ENCODE results near the gene IQCN.

DNA sequence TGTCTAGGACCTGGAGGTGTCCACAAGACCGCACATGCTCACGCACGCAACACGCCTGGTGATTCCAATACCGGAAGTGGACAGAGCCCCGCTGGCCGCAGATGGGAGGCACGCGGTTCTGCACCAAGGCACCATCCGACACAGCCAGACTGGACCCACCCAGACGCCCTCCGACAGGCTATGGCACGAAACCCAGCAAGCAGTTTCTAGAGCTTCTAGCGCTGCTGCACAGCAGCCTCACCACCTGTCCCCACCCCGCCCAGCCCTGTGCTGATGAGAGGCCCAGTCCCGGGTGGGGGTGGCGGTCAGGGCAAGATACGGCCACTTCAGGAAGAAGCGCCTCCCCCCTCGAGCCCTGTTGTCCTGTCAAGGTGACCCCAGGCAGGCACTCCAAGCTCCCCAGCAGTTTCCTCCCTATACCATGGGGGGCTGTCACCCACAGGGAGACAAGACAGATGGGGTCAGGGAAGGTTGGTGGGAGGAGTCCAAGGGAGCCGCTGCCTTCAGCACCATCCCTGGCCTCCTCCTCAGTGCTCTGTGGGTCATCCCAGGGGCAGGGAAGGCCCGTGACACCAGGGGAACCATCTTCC is 37.3 kb upstream of the IQCN start:
- TF ChIP-seq, protein P1, sequence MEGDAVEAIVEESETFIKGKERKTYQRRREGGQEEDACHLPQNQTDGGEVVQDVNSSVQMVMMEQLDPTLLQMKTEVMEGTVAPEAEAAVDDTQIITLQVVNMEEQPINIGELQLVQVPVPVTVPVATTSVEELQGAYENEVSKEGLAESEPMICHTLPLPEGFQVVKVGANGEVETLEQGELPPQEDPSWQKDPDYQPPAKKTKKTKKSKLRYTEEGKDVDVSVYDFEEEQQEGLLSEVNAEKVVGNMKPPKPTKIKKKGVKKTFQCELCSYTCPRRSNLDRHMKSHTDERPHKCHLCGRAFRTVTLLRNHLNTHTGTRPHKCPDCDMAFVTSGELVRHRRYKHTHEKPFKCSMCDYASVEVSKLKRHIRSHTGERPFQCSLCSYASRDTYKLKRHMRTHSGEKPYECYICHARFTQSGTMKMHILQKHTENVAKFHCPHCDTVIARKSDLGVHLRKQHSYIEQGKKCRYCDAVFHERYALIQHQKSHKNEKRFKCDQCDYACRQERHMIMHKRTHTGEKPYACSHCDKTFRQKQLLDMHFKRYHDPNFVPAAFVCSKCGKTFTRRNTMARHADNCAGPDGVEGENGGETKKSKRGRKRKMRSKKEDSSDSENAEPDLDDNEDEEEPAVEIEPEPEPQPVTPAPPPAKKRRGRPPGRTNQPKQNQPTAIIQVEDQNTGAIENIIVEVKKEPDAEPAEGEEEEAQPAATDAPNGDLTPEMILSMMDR (conservative IDR thresholded peaks at IDR 0.05; ENCODE audit: low read depth in 2 of 2) = no peak
- TF ChIP-seq POLR2AphosphoS5 (IDR thresholded peaks at IDR 0.05; ENCODE audit: low read depth) (no peak), EZH2phosphoT487 (IDR thresholded peaks at IDR 0.05; ENCODE audit: unreplicated experiment) (no peak), CREB1 (CRISPR knock-in tag; IDR thresholded peaks at IDR 0.05; ENCODE audit: low read depth) (no peak), ZNF114 (CRISPR knock-in tag; IDR thresholded peaks at IDR 0.05) (no peak), EZH2 (IDR thresholded peaks at IDR 0.05; ENCODE audit: low read depth, unreplicated experiment) (no peak), JUNB (IDR thresholded peaks at IDR 0.05; ENCODE audit: unreplicated experiment) (no peak), ZNF331 (CRISPR knock-in tag; IDR thresholded peaks at IDR 0.05; ENCODE audit: low read depth) (no peak), STAT1 (IDR thresholded peaks at IDR 0.05; ENCODE audit: unreplicated experiment) (no peak), NANOG (IDR thresholded peaks at IDR 0.05; ENCODE audit: borderline replicate concordance) (no peak)
- TF ChIP-seq, protein P2, sequence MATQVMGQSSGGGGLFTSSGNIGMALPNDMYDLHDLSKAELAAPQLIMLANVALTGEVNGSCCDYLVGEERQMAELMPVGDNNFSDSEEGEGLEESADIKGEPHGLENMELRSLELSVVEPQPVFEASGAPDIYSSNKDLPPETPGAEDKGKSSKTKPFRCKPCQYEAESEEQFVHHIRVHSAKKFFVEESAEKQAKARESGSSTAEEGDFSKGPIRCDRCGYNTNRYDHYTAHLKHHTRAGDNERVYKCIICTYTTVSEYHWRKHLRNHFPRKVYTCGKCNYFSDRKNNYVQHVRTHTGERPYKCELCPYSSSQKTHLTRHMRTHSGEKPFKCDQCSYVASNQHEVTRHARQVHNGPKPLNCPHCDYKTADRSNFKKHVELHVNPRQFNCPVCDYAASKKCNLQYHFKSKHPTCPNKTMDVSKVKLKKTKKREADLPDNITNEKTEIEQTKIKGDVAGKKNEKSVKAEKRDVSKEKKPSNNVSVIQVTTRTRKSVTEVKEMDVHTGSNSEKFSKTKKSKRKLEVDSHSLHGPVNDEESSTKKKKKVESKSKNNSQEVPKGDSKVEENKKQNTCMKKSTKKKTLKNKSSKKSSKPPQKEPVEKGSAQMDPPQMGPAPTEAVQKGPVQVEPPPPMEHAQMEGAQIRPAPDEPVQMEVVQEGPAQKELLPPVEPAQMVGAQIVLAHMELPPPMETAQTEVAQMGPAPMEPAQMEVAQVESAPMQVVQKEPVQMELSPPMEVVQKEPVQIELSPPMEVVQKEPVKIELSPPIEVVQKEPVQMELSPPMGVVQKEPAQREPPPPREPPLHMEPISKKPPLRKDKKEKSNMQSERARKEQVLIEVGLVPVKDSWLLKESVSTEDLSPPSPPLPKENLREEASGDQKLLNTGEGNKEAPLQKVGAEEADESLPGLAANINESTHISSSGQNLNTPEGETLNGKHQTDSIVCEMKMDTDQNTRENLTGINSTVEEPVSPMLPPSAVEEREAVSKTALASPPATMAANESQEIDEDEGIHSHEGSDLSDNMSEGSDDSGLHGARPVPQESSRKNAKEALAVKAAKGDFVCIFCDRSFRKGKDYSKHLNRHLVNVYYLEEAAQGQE (IDR thresholded peaks at IDR 0.05; ENCODE audit: unreplicated experiment) = no peak
- TF ChIP-seq, protein P3, sequence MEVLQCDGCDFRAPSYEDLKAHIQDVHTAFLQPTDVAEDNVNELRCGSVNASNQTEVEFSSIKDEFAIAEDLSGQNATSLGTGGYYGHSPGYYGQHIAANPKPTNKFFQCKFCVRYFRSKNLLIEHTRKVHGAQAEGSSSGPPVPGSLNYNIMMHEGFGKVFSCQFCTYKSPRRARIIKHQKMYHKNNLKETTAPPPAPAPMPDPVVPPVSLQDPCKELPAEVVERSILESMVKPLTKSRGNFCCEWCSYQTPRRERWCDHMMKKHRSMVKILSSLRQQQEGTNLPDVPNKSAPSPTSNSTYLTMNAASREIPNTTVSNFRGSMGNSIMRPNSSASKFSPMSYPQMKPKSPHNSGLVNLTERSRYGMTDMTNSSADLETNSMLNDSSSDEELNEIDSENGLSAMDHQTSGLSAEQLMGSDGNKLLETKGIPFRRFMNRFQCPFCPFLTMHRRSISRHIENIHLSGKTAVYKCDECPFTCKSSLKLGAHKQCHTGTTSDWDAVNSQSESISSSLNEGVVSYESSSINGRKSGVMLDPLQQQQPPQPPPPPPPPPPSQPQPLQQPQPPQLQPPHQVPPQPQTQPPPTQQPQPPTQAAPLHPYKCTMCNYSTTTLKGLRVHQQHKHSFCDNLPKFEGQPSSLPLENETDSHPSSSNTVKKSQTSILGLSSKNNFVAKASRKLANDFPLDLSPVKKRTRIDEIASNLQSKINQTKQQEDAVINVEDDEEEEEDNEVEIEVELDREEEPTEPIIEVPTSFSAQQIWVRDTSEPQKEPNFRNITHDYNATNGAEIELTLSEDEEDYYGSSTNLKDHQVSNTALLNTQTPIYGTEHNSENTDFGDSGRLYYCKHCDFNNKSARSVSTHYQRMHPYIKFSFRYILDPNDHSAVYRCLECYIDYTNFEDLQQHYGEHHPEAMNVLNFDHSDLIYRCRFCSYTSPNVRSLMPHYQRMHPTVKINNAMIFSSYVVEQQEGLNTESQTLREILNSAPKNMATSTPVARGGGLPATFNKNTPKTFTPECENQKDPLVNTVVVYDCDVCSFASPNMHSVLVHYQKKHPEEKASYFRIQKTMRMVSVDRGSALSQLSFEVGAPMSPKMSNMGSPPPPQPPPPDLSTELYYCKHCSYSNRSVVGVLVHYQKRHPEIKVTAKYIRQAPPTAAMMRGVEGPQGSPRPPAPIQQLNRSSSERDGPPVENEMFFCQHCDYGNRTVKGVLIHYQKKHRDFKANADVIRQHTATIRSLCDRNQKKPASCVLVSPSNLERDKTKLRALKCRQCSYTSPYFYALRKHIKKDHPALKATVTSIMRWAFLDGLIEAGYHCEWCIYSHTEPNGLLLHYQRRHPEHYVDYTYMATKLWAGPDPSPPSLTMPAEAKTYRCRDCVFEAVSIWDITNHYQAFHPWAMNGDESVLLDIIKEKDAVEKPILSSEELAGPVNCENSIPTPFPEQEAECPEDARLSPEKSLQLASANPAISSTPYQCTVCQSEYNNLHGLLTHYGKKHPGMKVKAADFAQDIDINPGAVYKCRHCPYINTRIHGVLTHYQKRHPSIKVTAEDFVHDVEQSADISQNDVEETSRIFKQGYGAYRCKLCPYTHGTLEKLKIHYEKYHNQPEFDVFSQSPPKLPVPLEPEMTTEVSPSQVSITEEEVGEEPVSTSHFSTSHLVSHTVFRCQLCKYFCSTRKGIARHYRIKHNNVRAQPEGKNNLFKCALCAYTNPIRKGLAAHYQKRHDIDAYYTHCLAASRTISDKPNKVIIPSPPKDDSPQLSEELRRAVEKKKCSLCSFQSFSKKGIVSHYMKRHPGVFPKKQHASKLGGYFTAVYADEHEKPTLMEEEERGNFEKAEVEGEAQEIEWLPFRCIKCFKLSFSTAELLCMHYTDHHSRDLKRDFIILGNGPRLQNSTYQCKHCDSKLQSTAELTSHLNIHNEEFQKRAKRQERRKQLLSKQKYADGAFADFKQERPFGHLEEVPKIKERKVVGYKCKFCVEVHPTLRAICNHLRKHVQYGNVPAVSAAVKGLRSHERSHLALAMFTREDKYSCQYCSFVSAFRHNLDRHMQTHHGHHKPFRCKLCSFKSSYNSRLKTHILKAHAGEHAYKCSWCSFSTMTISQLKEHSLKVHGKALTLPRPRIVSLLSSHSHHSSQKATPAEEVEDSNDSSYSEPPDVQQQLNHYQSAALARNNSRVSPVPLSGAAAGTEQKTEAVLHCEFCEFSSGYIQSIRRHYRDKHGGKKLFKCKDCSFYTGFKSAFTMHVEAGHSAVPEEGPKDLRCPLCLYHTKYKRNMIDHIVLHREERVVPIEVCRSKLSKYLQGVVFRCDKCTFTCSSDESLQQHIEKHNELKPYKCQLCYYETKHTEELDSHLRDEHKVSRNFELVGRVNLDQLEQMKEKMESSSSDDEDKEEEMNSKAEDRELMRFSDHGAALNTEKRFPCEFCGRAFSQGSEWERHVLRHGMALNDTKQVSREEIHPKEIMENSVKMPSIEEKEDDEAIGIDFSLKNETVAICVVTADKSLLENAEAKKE (CRISPR knock-in tag; IDR thresholded peaks at IDR 0.05) = no peak
